ENCODE measurements around the gene LRP2. TPM values are rescaled to one million over a fixed set of nuclear protein-coding genes. Genes with fewer than 3 reads are reported as not detected.

Gene LRP2
- total and polyA plus RNA-seq, 2 of the 8 experiments (the other 6 are each of a cell fraction or from before 2014, with no cell fraction given), result 2.0 to 2.9 TPM

DNA sequence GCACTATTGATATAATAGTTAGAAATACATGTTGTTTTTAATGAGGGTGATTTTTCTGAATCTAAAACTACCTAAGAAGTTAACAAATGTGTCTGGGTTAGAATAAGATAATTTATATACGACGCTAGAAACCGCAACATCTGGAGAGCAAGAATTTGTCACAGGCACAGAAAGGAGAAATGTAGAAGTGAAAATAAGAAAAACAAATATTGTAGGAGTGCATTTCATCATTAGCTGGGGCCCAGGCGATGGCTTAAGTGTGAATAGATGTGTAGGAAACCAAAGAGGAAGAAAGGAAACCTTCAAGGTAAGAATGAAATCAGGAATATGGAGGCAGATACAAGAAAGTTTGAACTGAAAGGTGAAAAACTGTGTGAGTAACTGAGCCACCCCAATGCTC lies 90.3 kb downstream of the LRP2 start:
- WGBS, 2 experiments (ENCODE audit: extremely low coverage in 1 of 2, insufficient coverage in 1 of 2, insufficient read length in 1 of 2, insufficient replicate concordance in 2 of 2, low coverage in 1 of 2, low lambda C conversion rate in 2 of 2, missing lambda C conversion rate in 1 of 2), result 87% methylated on average over 4 of the region's 4 CpGs; no CpG with 5 or more reads in 1 of the 2 experiments
- no peak overlapping the region for H3K14ac ChIP-seq (ENCODE audit: insufficient read length)
- no peak overlapping the region for H4K8ac ChIP-seq (ENCODE audit: extremely low read depth, insufficient read depth, low read length)
- H3K9me3 ChIP-seq (ENCODE audit: insufficient read depth in 2 of 2, low read depth in 1 of 2, low read length in 1 of 2), result no peaks in the 10 kb centered on the region
- no peak overlapping the region for H2BK5ac ChIP-seq (ENCODE audit: low read depth, low read length)
- ChIA-PET CTCF (ENCODE audit: partially characterized antibody) (no interaction called here), POLR2A (ENCODE audit: partially characterized antibody) (interaction anchor here (0.6 kb wide), 1 partner anchor 75 kb away, joined by 3 read pairs; no protein-coding TSS in a partner anchor)
- H3K27ac ChIP-seq (ENCODE audit: low read depth, low read length), result no peak overlapping the region
- H3K4me2 ChIP-seq (ENCODE audit: insufficient read depth in 1 of 2, low read depth in 2 of 2, low read length in 2 of 2), result no peak overlapping the region
- H3K4me1 ChIP-seq (replicated peaks in 1 of 4; ENCODE audit: control insufficient read depth in 3 of 4, insufficient read depth in 4 of 4, low read length in 3 of 4), result no peaks in the 10 kb centered on the region
- H3K4me3 ChIP-seq (ENCODE audit: extremely low read depth in 1 of 4, insufficient read depth in 2 of 4, low read depth in 3 of 4, low read length in 4 of 4), result no peak overlapping the region
- H3K18ac ChIP-seq (ENCODE audit: extremely low read depth, low read length), result no peak overlapping the region
- no peak overlapping the region for H2AK5ac ChIP-seq (ENCODE audit: low read depth, low read length)
- H2BK15ac ChIP-seq (ENCODE audit: low read length), result no peak overlapping the region
- H4K20me1 ChIP-seq (replicated peaks in 1 of 2; ENCODE audit: control insufficient read depth in 1 of 2, insufficient read depth in 2 of 2, low read length in 2 of 2), result peaks cover 0 to 2% of the 10 kb centered on the region in 2 experiments
- no peak overlapping the region for H4K5ac ChIP-seq (ENCODE audit: insufficient read length, low read depth, low read length)
- H4K91ac ChIP-seq (replicated peaks; ENCODE audit: insufficient read length, low read length), result no peak overlapping the region
- H2AFZ ChIP-seq (ENCODE audit: low read length), result no peak overlapping the region
- no peaks in the 10 kb centered on the region for H3K79me2 ChIP-seq (ENCODE audit: control insufficient read depth in 1 of 2, insufficient read depth in 2 of 2, low read length in 2 of 2)
- DNase-seq (ENCODE audit: low read depth in 1 of 2, low spot score in 2 of 2) (no peak), FAIRE-seq (no peak)
- no peak overlapping the region for H3K4ac ChIP-seq (replicated peaks; ENCODE audit: insufficient read length, low read depth, low read length)
- H3K79me1 ChIP-seq (ENCODE audit: low read depth, low read length), result no peaks in the 10 kb centered on the region
- H2BK20ac ChIP-seq (ENCODE audit: low read length), result no peak overlapping the region
- no peak overlapping the region for H3K56ac ChIP-seq (replicated peaks; ENCODE audit: insufficient read length, low read depth, low read length)
- TF ChIP-seq POLR2A (IDR thresholded peaks at IDR 0.05; ENCODE audit: control extremely low read depth in 1 of 2, low read depth in 2 of 2, low read length in 2 of 2), result no peak
- no peak for TF ChIP-seq CBX5 (IDR thresholded peaks at IDR 0.05; ENCODE audit: low read depth, low read length)
- TF ChIP-seq HDAC2 (IDR thresholded peaks at IDR 0.05; ENCODE audit: borderline replicate concordance in 1 of 2, low read depth in 2 of 2, low read length in 2 of 2), result no peak
- no peak for TF ChIP-seq BRCA1 (IDR thresholded peaks at IDR 0.05; ENCODE audit: low read depth, low read length)
- no peak for TF ChIP-seq GABPA (IDR thresholded peaks at IDR 0.05; ENCODE audit: borderline replicate concordance, insufficient read depth, low read length)
- TF ChIP-seq, protein P1, sequence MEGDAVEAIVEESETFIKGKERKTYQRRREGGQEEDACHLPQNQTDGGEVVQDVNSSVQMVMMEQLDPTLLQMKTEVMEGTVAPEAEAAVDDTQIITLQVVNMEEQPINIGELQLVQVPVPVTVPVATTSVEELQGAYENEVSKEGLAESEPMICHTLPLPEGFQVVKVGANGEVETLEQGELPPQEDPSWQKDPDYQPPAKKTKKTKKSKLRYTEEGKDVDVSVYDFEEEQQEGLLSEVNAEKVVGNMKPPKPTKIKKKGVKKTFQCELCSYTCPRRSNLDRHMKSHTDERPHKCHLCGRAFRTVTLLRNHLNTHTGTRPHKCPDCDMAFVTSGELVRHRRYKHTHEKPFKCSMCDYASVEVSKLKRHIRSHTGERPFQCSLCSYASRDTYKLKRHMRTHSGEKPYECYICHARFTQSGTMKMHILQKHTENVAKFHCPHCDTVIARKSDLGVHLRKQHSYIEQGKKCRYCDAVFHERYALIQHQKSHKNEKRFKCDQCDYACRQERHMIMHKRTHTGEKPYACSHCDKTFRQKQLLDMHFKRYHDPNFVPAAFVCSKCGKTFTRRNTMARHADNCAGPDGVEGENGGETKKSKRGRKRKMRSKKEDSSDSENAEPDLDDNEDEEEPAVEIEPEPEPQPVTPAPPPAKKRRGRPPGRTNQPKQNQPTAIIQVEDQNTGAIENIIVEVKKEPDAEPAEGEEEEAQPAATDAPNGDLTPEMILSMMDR (IDR thresholded peaks at IDR 0.05; ENCODE audit: control extremely low read depth in 1 of 3, insufficient read depth in 1 of 3, low read depth in 1 of 3, low read length in 3 of 3), result no peak
- TF ChIP-seq RXRA (IDR thresholded peaks at IDR 0.05; ENCODE audit: insufficient read depth, low read depth, low read length), result no peak
- no peak overlapping the region for H2BK120ac ChIP-seq (replicated peaks; ENCODE audit: low read depth, low read length)
- no peak overlapping the region for H2BK12ac ChIP-seq (ENCODE audit: low read depth, low read length)
- H3K36me3 ChIP-seq (ENCODE audit: control insufficient read depth in 2 of 4, insufficient read depth in 4 of 4, low read length in 3 of 4), result no peaks in the 10 kb centered on the region; a peak in 1 of 8 replicates
- H3K23me2 ChIP-seq (ENCODE audit: low read depth, low read length), result no peaks in the 10 kb centered on the region
- no peak overlapping the region for H3K23ac ChIP-seq (ENCODE audit: insufficient read length)
- no peaks in the 10 kb centered on the region for H3K27me3 ChIP-seq (replicated peaks in 1 of 4; ENCODE audit: control insufficient read depth in 3 of 4, extremely low read depth in 1 of 4, insufficient read depth in 3 of 4, low read length in 3 of 4)
- H3K9ac ChIP-seq (replicated peaks in 1 of 4; ENCODE audit: extremely low read depth in 1 of 4, low read depth in 3 of 4, low read length in 3 of 4), result no peak overlapping the region

Measured in H1 (cell line).